Testis (tissue), 3 donors: ENCODE data around the gene ZSCAN22. TPM values are rescaled to one million over a fixed set of nuclear protein-coding genes. Genes with fewer than 3 reads are reported as not detected.

ENCODE experiments used
- DNase-seq: peaks from one replicate; pipeline ENCODE4 v3.0.0-alpha.2; 2019
- H3K27ac ChIP-seq, 2 donors: fragments of 200-600 bp; sonication (generic); one replicate each; pipeline ENCODE4 v1.5.1; 2019
- H3K27me3 ChIP-seq: fragments of 200-600 bp; sonication (generic); one replicate; pipeline ENCODE4 v1.5.1; 2019
- H3K36me3 ChIP-seq: fragments of 200-600 bp; sonication (generic); one replicate; pipeline ENCODE4 v1.5.1; 2017; ENCODE audit warnings: low read depth; ENCODE audit errors: missing control alignments
- H3K4me1 ChIP-seq: fragments of 200-600 bp; sonication (generic); one replicate; pipeline ENCODE4 v1.5.1; 2019
- H3K4me3 ChIP-seq, 2 donors: fragments of 200-600 bp; sonication (generic); one replicate each; pipeline ENCODE4 v1.5.1; 2017 to 2019
- H3K9me3 ChIP-seq: fragments of 200-600 bp; sonication (generic); one replicate; pipeline ENCODE4 v1.5.1; 2017
- POLR2A ChIP-seq: fragments of 450-650 bp; IDR thresholded peaks from one replicate; pipeline ENCODE4 v1.6.1; 2017; ENCODE audit warnings: antibody characterized with exemption, mild to moderate bottlenecking, moderate library complexity
- WGBS, 2 donors: methylation state at CpG; one replicate each; pipeline ENCODE4 v1.1.5; 2018; 5-methylcytosine and 5-hydroxymethylcytosine counted together
- intact Hi-C: fragments of 100-400 bp; cut with DNase I; formaldehyde crosslinking; loops from one replicate; pipeline ENCODE4 v1.15.1; 2023; ENCODE audit warnings: low total_unique reads
- polyA plus RNA-seq: library from polyadenylated mRNA; stranded (reverse); fragments of 350-450 nt; fragmentation: Illumina TruSeq; extraction: RNeasy Lipid Tissue Mini Kit (QIAGEN cat#74804); gene quantifications from one replicate; pipeline ENCODE4 v1.2.3, GENCODE V29; 2014; ENCODE audit warnings: low read depth, low replicate concordance; ENCODE audit not compliant: insufficient read depth
- total RNA-seq, 2 donors: library from RNA; depleted of rRNA; stranded (reverse); fragments of >200 nt; gene quantifications; one replicate each; pipeline ENCODE4 v1.2.3, GENCODE V29; 2016
- TF ChIP-seq, protein P1 (sequence below), 3 experiments: fragments of 450-650 bp in 2 of 3; fragments of 200-600 bp in 1 of 3; sonication (generic) in 1 of 3; IDR thresholded peaks; one replicate each; pipeline ENCODE4 v1.5.1; 2016 to 2019; ENCODE audit warnings: antibody characterized with exemption in 3 of 3, mild to moderate bottlenecking in 2 of 3, moderate library complexity in 1 of 3

Gene ZSCAN22
- total and polyA plus RNA-seq, 3 donors from 2014 or later, result 2.4 to 4.9 (median 3.5) TPM

DNA sequence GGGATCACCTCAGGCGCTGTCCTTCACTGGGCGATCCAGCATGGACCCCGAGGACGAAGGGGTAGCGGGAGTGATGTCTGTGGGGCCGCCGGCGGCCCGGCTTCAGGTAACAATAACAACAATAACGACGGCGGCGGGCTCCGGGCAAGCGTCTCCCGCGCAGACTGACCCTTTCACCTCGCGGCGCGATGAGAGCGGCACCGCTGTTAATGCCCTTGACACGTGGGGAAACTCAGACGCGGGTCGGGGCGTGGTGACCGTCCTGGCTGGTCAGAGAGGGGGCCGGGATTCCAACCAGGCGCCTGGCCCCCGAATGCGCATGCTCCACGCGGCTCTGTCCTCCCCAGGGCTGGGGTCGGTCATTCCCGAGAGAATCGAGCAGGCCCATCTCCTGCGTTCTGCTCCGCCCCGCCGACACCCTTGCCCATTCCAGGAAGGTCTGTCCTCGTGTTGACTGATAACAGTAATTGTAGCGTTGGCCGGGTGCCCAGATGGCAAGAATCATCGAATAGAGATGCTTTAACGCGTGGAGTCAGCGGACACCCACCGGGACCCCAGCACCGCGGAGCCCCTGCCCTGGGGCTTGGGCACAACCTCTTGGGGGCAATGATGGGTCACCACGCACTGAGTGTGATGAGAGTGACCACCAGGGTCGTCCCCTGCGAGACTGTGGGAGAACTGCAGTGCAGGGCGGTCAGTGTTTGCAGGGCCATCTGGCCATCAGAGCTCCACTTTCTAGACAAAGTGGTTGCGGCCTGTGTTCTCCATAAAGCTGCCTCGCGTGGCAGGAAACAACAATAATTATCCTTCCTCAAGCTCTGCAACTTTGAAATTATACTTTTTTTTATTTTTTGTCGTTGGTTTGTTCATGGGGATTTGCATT lies 47.5 kb upstream of the ZSCAN22 start:
- Histone ChIP-seq H3K4me1 (peaks cover 10% of the 10 kb centered on the region), H3K9me3 (no peaks in the 10 kb centered on the region), H3K4me3 (peak overlapping the region; percentile 92 to 98), H3K27ac (peak overlapping the region; percentile 83 to 91), H3K36me3 (no peaks in the 10 kb centered on the region), H3K27me3 (no peaks in the 10 kb centered on the region)
- intact Hi-C loops, result no loop called here
- WGBS, 2 donors, result 3 to 4% methylated on average over 19 to 60 of the region's 60 CpGs
- DNase-seq, result peak; percentile 82
- TF ChIP-seq, protein P1, sequence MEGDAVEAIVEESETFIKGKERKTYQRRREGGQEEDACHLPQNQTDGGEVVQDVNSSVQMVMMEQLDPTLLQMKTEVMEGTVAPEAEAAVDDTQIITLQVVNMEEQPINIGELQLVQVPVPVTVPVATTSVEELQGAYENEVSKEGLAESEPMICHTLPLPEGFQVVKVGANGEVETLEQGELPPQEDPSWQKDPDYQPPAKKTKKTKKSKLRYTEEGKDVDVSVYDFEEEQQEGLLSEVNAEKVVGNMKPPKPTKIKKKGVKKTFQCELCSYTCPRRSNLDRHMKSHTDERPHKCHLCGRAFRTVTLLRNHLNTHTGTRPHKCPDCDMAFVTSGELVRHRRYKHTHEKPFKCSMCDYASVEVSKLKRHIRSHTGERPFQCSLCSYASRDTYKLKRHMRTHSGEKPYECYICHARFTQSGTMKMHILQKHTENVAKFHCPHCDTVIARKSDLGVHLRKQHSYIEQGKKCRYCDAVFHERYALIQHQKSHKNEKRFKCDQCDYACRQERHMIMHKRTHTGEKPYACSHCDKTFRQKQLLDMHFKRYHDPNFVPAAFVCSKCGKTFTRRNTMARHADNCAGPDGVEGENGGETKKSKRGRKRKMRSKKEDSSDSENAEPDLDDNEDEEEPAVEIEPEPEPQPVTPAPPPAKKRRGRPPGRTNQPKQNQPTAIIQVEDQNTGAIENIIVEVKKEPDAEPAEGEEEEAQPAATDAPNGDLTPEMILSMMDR (IDR thresholded peaks at IDR 0.05), result no peak
- TF ChIP-seq POLR2A, result no peak

DNA sequence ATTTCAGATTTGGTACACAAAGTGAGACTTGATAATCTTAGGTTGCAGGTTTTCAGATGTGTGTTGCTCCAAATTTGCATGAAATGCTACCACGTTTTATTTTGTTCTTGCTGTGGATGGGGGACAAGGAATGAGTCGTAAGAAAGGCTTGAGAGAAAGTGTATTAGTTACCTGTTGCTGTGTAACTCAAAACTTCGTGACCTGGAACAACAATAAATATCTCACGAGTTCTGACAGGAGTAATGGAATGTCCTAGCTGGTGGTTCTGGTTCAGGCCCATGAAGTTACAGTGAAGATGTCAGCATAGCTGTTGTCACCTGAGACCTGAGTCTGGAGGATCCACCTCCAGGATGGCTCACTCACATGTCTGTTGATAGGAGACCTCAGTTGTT lies 46.9 kb upstream of the ZSCAN22 start:
- no peak for DNase-seq
- Histone ChIP-seq H3K27me3 (no peaks in the 10 kb centered on the region), H3K9me3 (no peaks in the 10 kb centered on the region), H3K4me1 (peaks cover 10% of the 10 kb centered on the region), H3K4me3 (no peak overlapping the region), H3K36me3 (no peaks in the 10 kb centered on the region), H3K27ac (no peak overlapping the region)
- WGBS, 2 donors, result 63 to 70% methylated on average over 4 of the region's 4 CpGs
- intact Hi-C loops, result no loop called here
- TF ChIP-seq, protein P1 (IDR thresholded peaks at IDR 0.05), result no peak
- no peak for TF ChIP-seq POLR2A

DNA sequence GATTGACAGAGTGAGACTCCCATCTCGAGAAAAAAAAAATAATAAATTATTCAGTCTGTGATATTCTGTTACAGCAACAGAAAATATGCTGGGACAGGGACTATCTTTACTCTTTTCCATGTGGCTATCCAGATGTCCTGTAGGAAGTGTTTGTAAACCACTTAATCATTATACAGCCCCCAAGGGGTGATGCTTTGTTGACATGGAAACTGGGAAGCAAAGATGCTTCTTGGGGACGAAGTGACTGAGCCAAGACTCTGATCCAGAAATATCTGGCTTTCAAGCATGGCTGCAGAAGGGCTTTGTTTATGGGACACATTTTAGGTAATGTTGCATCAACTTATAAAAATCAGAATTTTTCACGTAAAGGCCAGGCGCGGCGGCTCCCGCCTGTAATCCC lies 42.6 kb upstream of the ZSCAN22 start:
- H3K36me3 ChIP-seq, result no peaks in the 10 kb centered on the region
- 96 to 98% methylated on average over 7 of the region's 7 CpGs for WGBS, 2 donors

DNA sequence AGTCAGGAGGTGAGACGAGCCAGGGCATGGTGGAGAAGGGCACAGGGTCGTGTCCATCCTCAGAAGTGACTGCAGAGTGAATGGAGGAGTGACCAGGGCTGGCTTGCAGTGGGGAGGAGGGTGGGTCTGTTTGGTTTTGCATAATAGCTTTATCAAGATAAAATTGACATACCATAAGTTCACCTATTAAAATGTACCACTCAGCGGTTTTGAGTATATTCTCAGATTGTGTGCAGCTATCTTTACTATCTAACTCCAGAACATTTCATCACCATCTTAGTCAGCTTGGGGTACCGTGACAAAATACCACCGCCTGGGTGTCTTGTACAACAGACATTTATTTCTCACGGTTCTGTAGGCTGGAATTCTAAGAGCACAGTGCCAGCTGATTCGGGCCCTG lies 34.9 kb upstream of the ZSCAN22 start:
- DNase-seq, result no peak
- no peak overlapping the region for H3K27ac ChIP-seq
- WGBS, 2 donors, result 94 to 99% methylated on average over 7 of the region's 7 CpGs
- H3K36me3 ChIP-seq, result peaks cover 4% of the 10 kb centered on the region
- H3K4me3 ChIP-seq, result no peak overlapping the region
- no peaks in the 10 kb centered on the region for H3K9me3 ChIP-seq
- intact Hi-C loops, result no loop called here
- no peaks in the 10 kb centered on the region for H3K4me1 ChIP-seq
- no peaks in the 10 kb centered on the region for H3K27me3 ChIP-seq
- TF ChIP-seq, protein P1 (IDR thresholded peaks at IDR 0.05), result no peak
- TF ChIP-seq POLR2A, result no peak

More for the DNA sequence above, 42.6 kb upstream of the ZSCAN22 start:
- Histone ChIP-seq H3K9me3 (no peaks in the 10 kb centered on the region), H3K4me1 (peaks cover 10% of the 10 kb centered on the region), H3K27me3 (no peaks in the 10 kb centered on the region), H3K4me3 (no peak overlapping the region), H3K27ac (no peak overlapping the region)
- TF ChIP-seq, protein P1 (IDR thresholded peaks at IDR 0.05), result no peak
- no peak for TF ChIP-seq POLR2A
- intact Hi-C loops, result no loop called here
- no peak for DNase-seq
